AG04449 (cell line): ENCODE data around the gene EHMT1.

ENCODE experiments used
- CTCF ChIA-PET: fragments of 350-600 bp; formaldehyde crosslinking; extraction: SDS; loops from one replicate; lab custom pipeline; 2021; ENCODE audit warnings: antibody characterized with exemption; lab: Yijun Ruan, JAX
- POLR2A ChIA-PET: fragments of 400-600, 350-600 bp; formaldehyde crosslinking; extraction: SDS; loops from one replicate; lab custom pipeline; 2020; ENCODE audit warnings: antibody characterized with exemption, inconsistent platforms; lab: Yijun Ruan, JAX
- DNase-seq: peaks from one replicate; pipeline ENCODE4 v3.0.0-alpha.2; 2010; ENCODE audit warnings: low read depth, low spot score
- H3K4me3 ChIP-seq: 2 replicates; pipeline ENCODE4 v1.5.1; 2011; ENCODE audit warnings: low read depth, mild to moderate bottlenecking, control low read depth, low read length
- CTCF ChIP-seq: IDR thresholded peaks from one replicate; pipeline ENCODE4 v1.5.1; 2011; ENCODE audit warnings: mild to moderate bottlenecking, moderate library complexity, low read length, control low read depth, inconsistent platforms; ENCODE audit not compliant: insufficient read depth; ENCODE audit errors: missing control alignments

Gene EHMT1

GRCh38 chr9:137605121-137606004, 13.4 kb upstream of the EHMT1 start, which contains the start of gene ARRDC1:
Gene ARRDC1, plus strand, starts transcription at chr9:137605686. Its CDS starts 32 bp downstream, at chr9:137605718.
- H3K4me3 ChIP-seq, result peak within 1 kb of the TSS; percentile 71
- no peak for TF ChIP-seq CTCF
- ChIA-PET POLR2A (interaction anchor here (1.1 to 1.2 kb wide), 2 partner anchors 9 to 13 kb away, joined by 3 to 7 read pairs; partner anchors contain the start of gene EHMT1), CTCF (no interaction called here)
- no peak for DNase-seq

- TF ChIP-seq CTCF, result no peak
- ChIA-PET CTCF (no interaction called here), POLR2A (no interaction called here)
- peak overlapping the region; percentile 71 for H3K4me3 ChIP-seq
- DNase-seq, result no peak
Observed at GRCh38 chr9:137606005-137606621, 12.7 kb upstream of the EHMT1 start.

GRCh38 chr9:137606734-137607138, 12.1 kb upstream of the EHMT1 start:
- ChIA-PET CTCF (no interaction called here), POLR2A (no interaction called here)
- DNase-seq, result no peak
- no peak for TF ChIP-seq CTCF
- H3K4me3 ChIP-seq, result peak overlapping the region; percentile 71

GRCh38 chr9:137607141-137607857, 11.5 kb upstream of the EHMT1 start:
- TF ChIP-seq CTCF, result no peak
- ChIA-PET CTCF (no interaction called here), POLR2A (no interaction called here)
- DNase-seq, result no peak
- peak overlapping the region; percentile 71 for H3K4me3 ChIP-seq

GRCh38 chr9:137610944-137611343, 7.9 kb upstream of the EHMT1 start:
- POLR2A ChIA-PET, result no interaction called here
- no peak overlapping the region for H3K4me3 ChIP-seq
- no peak for DNase-seq

More at GRCh38 chr9:137610944-137611343, 7.9 kb upstream of the EHMT1 start:
- TF ChIP-seq CTCF, result no peak
- CTCF ChIA-PET, result interaction anchor here (1.0 kb wide), 1 partner anchor 32 kb away, joined by 4 read pairs; no protein-coding TSS in a partner anchor
